Measurements from ENCODE around the gene PDZK1IP1.
A peak's percentile ranks its signal among the peaks of the same experiment; 100 is the strongest.

Gene PDZK1IP1, protein sequence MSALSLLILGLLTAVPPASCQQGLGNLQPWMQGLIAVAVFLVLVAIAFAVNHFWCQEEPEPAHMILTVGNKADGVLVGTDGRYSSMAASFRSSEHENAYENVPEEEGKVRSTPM

DNA sequence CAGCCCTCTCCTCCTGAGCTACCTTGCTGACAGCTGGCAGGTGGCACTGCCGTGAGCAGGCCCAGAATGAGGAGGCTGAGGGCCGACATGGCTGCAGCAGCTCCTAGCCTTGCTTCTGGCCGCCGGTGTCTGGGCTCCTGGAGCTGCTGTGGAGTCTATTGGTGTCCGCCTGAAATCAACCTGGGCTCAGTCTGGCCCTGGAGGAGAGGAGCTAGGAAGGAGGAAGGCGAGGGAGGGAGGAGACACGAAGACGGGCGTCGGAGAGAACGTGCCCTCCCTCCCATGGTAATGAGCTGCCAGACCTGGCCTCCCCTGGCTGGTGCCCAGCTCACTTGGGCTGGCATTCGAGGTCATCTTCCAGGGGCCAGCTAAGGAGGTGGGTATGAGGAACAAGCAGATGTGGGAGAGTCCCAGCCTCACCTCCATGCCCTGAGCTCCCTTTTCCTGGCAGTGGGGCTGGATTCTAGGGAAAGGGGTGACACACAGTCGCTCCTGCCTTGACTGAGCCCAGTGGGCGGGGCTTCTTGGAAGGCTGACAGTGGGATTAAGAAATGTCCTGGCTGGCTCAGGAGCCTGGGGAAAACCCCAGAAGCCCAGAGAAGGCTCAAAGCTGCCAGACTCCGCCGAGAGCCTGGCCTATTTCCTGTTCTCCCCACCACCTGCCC lies at the start of gene PDZK1IP1:
PDZK1IP1 (minus strand) TSS at position 193 of the 665 bp plus-strand sequence; CDS start at position 89, 104 bp downstream.
- Mint-ChIP-seq H3K27ac (no peak within 1 kb of the TSS), H3K4me1 (ENCODE audit: low read depth) (no peaks in the 10 kb centered on the region), H3K27me3 (peaks cover 4% of the 10 kb centered on the region), H3K9me3 (ENCODE audit: low read depth) (no peaks in the 10 kb centered on the region), H3K36me3 (no peaks in the 10 kb centered on the region), H3K4me3 (no peak within 1 kb of the TSS)

DNA sequence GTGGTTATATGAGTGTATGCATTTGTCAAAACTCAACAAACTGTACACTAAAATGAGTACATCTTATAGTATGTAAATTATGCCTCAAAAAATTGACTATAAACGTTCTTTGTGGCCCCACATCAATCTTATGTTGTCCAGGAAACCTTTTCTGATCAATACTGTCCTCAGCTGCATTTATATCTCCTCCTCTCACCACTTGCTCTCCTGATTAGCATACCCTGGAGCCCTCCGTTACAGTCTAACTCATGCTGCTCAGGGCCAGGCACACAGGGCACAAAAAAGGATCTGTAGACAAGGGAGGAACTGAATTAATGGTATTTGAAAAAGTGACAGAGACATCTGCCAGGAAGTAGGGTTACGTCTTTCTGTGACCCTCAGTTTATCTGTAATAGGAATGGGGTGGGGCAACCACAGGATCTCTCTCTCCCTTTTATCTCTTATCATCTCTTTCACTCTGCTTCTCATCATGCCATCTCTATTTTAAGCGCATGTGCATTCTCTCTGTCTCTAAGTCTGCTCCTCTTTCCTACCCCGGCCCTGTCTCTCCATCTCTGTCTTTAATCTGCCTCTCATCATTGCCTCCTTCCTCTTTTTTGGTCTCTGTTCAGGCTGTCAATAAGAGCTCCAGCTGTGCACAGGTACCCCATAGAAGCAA lies 49.2 kb upstream of the PDZK1IP1 start:
- H3K27me3 Mint-ChIP-seq, result peaks cover 24% of the 10 kb centered on the region
- H3K4me1 Mint-ChIP-seq (ENCODE audit: low read depth), result peaks cover 3% of the 10 kb centered on the region
- peaks cover 2% of the 10 kb centered on the region for H3K36me3 Mint-ChIP-seq
- H3K27ac Mint-ChIP-seq, result no peak overlapping the region
- no peaks in the 10 kb centered on the region for H3K9me3 Mint-ChIP-seq (ENCODE audit: low read depth)
- H3K4me3 Mint-ChIP-seq, result no peak overlapping the region

DNA sequence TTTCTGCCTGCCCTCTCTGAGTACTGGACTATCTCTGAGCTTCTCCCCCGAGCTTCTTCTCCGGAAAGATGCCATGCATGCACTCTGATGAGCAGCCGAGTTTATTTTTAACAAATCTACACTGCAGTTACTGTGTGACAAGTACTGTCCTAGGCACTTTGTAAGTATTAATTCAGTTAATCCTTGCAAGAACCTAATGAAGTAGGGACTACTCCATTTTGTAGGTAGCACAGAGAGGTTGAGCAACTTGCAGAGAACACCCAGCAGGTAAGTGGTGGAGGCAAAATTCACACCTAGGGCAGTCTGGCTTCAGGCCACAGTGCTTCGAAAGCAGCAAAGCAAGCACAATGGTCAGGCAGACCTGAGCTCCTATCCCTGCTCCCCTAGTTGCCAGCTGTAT lies 46.0 kb upstream of the PDZK1IP1 start:
- Mint-ChIP-seq H3K4me1 (ENCODE audit: low read depth) (peaks cover 14% of the 10 kb centered on the region), H3K27me3 (peaks cover 33% of the 10 kb centered on the region), H3K4me3 (no peak overlapping the region), H3K36me3 (no peaks in the 10 kb centered on the region), H3K27ac (no peak overlapping the region), H3K9me3 (ENCODE audit: low read depth) (no peaks in the 10 kb centered on the region)

DNA sequence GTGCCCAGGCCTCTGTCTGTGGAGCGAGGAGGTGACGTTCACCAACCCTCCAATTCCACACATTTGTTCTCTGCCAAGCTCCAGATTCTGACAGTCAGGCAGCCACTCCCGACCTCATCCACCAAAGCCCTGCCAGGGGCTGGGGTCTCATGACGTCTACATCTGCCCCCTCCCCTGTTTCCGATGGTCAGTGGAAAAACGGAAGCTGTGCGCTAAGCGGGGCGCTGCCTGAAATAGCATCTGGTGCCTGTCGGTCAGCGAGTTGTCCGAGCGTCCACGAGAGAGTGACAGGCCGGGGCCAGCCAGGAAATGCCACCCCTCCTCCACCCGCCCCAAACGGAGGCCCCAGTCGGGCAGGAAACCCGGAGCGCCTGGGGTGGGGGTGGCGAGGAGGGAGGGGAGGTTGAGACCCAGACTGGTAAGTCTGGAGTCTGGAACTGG lies 45.4 kb upstream of the PDZK1IP1 start:
- H3K36me3 Mint-ChIP-seq, result no peaks in the 10 kb centered on the region
- no peak overlapping the region for H3K27ac Mint-ChIP-seq
- no peaks in the 10 kb centered on the region for H3K9me3 Mint-ChIP-seq (ENCODE audit: low read depth)
- peaks cover 16% of the 10 kb centered on the region for H3K4me1 Mint-ChIP-seq (ENCODE audit: low read depth)
- H3K27me3 Mint-ChIP-seq, result peaks cover 33% of the 10 kb centered on the region
- H3K4me3 Mint-ChIP-seq, result no peak overlapping the region

DNA sequence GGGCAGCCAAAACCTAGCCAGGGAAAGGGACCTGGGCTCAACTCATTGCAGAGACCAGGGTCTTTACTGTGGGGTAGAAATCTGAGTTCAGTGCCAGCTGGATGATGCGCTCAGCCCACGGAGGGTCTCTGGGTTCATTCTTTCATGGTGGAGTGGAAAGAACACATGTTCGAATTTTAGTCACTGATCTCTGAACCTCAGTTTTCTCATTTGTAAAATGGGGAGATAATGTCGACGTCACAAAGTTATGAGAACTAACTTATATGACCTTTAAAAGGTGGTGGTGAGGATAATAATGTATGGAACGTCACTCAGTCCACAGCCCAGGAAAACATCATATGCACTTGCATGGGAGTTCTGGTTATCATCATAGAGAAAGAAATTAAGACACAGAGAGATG lies 43.4 kb upstream of the PDZK1IP1 start:
- Mint-ChIP-seq H3K4me1 (ENCODE audit: low read depth) (peaks cover 25% of the 10 kb centered on the region), H3K27me3 (peaks cover 42% of the 10 kb centered on the region), H3K36me3 (no peaks in the 10 kb centered on the region), H3K9me3 (ENCODE audit: low read depth) (no peaks in the 10 kb centered on the region), H3K27ac (no peak overlapping the region), H3K4me3 (no peak overlapping the region)

DNA sequence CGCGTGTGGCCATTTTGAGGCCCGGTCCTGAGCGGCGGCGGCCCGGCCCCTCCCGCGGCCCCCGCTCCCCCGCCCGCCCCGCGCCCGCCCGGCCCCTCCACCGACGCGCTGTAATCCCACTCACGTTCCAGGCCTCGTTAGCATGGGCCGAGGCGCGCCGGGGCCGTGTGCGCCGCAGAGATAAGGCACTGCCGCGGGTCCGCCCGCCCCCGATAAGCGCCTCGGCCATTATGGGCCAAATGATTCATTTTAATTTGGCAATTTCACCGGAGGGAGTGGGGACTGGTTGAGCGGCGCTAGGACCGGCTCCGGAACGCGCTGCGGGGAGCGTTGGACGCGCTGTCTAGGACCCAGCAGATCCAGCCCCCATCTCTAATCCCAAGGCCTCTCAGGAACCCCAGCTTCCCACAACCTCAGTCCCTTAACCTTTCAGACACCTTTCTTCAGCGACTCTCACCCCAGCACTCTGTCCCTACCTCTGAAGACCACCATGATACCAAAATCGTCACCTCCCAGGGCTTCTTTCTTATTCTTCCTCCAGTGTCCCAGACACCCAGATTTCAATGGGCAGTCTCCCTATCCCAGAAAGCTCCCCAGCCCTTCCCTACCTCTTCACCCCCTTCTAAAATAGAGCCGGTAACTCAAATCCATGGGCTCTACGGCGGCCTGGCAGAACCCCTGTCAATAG lies 42.5 kb upstream of the PDZK1IP1 start, which contains the start of gene TAL1:
TAL1 (minus strand) TSS at position 39 of the 688 bp plus-strand sequence. CDS start 6,337 bp downstream, outside the sequence.
- H3K27me3 Mint-ChIP-seq, result peaks cover 49% of the 10 kb centered on the region
- peak within 1 kb of the TSS; percentile 7 for H3K27ac Mint-ChIP-seq
- H3K4me3 Mint-ChIP-seq, result peak within 1 kb of the TSS; percentile 84
- no peaks in the 10 kb centered on the region for H3K9me3 Mint-ChIP-seq (ENCODE audit: low read depth)
- H3K36me3 Mint-ChIP-seq, result no peaks in the 10 kb centered on the region
- H3K4me1 Mint-ChIP-seq (ENCODE audit: low read depth), result peaks cover 25% of the 10 kb centered on the region

DNA sequence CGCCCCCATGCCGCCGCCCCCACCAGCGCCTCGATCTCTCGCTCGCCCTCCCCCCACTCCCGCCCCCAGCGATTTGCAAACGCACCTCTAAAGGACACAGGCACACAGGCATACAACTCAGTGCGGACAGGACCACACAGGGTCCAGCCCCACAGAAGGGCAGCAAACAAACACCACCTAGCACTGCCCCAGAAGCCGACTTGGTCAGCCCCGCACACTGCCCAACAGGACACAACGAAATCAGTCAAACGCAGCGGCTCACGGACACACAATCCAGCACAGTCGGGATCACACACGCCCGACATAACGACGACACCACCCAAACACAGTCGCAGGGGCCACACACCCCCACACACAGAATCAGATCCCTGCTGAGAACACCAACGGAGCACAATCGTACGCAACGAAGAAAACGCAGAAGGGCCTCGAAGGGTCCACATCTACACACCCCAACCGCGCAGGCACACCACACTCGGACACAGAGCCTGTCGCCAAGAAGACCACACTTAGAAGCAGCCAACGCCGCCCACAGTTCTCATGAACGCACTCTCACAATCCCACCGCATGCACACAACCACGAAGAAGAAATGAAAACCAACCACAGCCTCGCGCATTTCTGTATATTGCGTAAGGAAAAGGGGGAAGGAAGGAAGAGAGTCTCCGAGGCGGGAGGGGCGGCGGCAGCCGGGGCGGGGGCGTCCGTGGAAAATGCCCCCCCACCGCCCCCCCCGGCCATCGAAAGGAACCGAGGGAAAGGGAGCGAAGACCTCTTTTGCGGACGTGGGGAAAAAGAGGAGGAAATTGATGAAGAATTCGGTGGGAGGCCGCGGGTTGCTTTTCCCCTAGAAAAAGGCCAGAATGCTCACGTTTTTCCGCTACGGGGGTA lies 41.7 kb upstream of the PDZK1IP1 start:
- Mint-ChIP-seq H3K4me1 (ENCODE audit: low read depth) (peaks cover 25% of the 10 kb centered on the region), H3K27me3 (peaks cover 56% of the 10 kb centered on the region), H3K4me3 (peak overlapping the region; percentile 84), H3K27ac (no peak overlapping the region), H3K9me3 (ENCODE audit: low read depth) (no peaks in the 10 kb centered on the region), H3K36me3 (no peaks in the 10 kb centered on the region)

DNA sequence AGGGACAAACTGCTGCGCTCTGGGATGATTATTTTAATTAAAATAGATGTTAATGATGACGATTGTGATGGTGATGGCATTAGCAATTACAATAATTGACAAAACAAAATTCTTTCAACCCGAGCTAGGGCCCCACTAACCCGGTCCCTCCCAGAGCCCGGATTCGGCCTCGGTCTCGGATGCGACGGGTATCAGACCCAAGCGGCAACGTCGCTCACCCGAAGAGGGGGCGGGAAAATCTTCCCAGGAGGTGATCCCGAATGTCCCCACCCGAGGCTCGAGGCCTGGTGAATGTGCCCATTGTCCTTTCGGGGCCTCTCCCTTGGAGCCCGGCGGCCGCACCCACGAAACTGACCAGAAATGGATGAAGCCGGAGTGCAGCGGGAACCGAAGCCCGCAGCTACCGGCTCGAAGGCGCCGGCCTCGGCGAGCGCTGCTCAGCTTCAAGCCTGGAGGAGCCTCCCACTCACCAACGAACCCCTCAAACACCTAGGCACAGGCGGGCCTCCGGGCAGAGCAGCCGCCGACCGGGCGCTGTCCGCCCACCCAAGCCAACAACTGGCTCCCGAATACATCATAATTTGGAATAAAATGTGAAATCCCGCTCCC lies 41.0 kb upstream of the PDZK1IP1 start:
- Mint-ChIP-seq H3K27me3 (peaks cover 54% of the 10 kb centered on the region), H3K9me3 (ENCODE audit: low read depth) (no peaks in the 10 kb centered on the region), H3K4me3 (peak overlapping the region; percentile 84), H3K4me1 (ENCODE audit: low read depth) (peaks cover 29% of the 10 kb centered on the region), H3K36me3 (no peaks in the 10 kb centered on the region), H3K27ac (no peak overlapping the region)

DNA sequence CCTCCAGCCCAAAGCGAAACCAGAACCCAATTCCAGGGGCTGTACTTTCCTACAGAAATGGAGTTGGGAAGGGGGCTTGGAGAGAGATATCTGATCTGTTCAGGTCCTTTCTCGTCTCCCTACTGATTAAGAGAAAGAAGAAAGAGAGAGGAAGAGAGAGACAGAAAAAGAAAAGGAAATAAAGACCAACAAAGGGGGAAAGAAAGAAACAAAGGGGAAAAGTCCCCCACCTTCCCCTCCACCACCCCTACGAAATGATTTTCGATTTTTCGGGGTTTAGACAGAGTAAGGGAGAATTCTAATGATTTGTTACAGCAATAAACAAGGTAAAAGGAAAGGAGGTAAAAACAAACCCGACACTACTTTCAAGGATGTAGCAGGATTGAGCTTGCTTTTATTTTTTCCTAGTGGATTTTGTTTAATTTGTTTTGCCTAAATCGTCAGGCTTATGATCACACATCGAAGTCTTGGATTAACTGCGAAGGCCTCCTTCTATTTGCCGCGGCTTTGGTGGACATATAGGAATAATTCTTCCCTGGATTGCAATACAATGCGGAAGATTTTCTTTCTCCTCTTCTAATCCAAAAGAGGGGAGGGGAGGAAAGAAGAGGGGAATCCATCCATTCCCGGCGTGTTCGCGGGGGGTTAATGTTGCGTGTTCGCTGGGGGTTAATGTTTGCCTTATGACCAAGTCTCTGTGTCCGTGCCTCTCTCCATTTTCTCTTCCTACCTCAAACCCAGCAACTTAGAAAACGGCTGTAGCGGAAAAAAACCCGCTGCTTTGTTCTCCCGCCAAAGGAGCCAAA lies 40.3 kb upstream of the PDZK1IP1 start:
- Mint-ChIP-seq H3K27me3 (peaks cover 52% of the 10 kb centered on the region), H3K4me1 (ENCODE audit: low read depth) (peaks cover 30% of the 10 kb centered on the region), H3K36me3 (no peaks in the 10 kb centered on the region), H3K27ac (no peak overlapping the region), H3K9me3 (ENCODE audit: low read depth) (no peaks in the 10 kb centered on the region), H3K4me3 (peak overlapping the region; percentile 84)

DNA sequence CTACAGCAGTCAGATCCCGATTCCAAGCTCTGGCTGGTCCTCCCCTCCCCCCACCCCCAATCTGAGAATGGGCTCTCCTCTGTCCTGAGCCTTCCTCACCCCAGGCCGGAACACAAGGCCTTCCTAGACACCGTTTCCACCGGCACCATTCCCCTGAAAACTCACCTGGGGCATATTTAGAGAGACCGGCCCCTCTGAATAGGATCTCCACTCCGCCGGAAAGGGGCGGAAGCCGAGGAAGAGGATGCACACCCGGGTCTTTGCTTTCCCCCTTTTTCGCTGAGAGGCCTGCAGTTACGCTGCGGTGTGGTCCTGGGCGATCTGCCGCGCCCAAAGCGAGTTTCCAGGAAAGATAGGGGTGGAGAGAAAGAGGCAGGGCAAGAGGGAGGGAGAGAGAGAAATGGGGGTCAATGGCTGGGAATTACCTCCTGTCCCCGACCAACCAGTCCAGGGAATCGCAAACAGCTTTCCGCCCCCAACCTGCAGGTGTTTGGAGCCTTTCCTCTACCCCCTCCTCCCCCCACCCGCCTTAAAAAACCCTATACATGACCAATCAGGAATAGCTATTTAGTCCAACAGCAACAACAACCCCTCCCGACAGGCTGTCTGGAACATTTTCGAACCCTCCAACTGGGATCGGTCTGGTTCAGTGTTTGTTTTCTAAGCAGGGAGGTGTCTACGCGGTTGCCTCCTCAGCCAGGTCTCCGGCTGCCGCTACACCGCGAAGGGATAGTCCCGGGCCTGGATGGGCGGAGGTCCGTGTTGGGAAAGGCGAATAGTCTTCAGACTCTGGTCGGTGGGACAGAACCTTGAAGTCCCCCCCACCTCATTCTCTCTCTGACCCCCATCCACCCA lies 39.4 kb upstream of the PDZK1IP1 start:
- peaks cover 30% of the 10 kb centered on the region for H3K4me1 Mint-ChIP-seq (ENCODE audit: low read depth)
- H3K27ac Mint-ChIP-seq, result no peak overlapping the region
- H3K27me3 Mint-ChIP-seq, result peaks cover 51% of the 10 kb centered on the region
- H3K4me3 Mint-ChIP-seq, result peak overlapping the region; percentile 84
- no peaks in the 10 kb centered on the region for H3K9me3 Mint-ChIP-seq (ENCODE audit: low read depth)
- no peaks in the 10 kb centered on the region for H3K36me3 Mint-ChIP-seq

DNA sequence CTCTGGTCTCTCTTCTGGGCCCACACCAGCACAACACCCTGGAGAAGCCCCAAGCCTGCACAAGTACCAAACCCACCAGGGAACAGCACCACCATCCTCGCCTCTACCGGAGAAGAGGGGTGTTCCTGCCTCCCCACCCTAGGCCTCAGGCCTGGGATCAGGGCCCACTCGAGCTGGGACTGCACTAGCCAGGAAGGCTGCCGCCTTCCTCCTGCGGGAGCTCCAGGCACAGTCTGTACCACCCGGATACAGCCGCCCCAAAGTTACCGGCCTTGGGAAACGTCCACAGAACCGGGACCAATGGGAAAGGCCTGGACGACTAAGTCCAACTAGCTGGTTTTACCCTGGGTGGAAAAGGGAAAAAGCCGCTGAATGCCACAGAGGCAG lies 38.8 kb upstream of the PDZK1IP1 start:
- H3K4me3 Mint-ChIP-seq, result no peak overlapping the region
- no peak overlapping the region for H3K27ac Mint-ChIP-seq
- H3K4me1 Mint-ChIP-seq (ENCODE audit: low read depth), result peaks cover 30% of the 10 kb centered on the region
- no peaks in the 10 kb centered on the region for H3K36me3 Mint-ChIP-seq
- H3K27me3 Mint-ChIP-seq, result peaks cover 44% of the 10 kb centered on the region
- H3K9me3 Mint-ChIP-seq (ENCODE audit: low read depth), result no peaks in the 10 kb centered on the region

DNA sequence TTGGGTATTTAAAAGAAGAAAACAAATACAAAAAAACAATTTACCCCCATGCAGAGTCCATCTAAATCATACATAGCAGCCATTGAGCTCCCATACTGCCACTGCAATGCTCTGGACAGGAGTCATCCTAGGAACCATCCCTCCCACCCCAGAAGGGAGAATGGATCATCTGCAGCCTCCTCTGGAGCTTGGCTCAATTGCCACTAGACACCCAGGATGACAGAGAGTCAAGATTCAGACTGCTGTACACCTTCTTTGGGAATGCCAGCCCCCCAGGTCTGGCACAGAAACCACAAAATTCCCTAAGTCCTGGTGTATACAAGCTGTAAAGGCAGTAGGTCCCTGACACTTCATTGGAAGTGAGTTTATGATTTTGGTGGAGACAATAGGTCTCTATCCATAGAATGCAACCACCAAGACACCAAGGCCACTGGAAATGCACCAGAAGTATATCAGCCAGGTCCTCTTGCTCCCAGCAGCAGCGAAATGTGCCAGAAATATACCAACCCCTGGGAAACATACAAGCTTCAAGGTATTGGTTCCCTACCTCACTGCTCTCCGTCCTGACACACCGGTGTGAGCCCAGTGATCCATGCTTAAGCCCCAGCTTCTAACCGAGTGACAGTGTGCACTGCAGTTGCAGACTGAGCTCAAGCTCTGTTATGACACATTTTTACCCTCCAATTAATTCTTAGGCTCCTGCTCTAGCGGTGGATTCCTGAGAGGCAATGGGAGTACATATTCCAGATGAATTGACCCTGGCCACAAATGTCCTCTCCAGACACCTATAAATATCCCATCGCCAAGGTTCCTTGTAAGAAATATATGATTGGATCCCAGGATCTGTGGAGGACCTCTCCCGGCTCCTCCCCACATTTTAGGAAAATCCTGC lies 37.8 kb upstream of the PDZK1IP1 start:
- H3K27me3 Mint-ChIP-seq, result peaks cover 35% of the 10 kb centered on the region
- H3K4me1 Mint-ChIP-seq (ENCODE audit: low read depth), result peaks cover 28% of the 10 kb centered on the region
- H3K9me3 Mint-ChIP-seq (ENCODE audit: low read depth), result no peaks in the 10 kb centered on the region
- H3K36me3 Mint-ChIP-seq, result no peaks in the 10 kb centered on the region
- no peak overlapping the region for H3K4me3 Mint-ChIP-seq
- no peak overlapping the region for H3K27ac Mint-ChIP-seq
